Liver (tissue), 3 donors: ENCODE results near the gene TMUB1.

Source experiments
- CTCF ChIP-seq: fragments of 150-350 bp; IDR thresholded peaks from 2 replicates; pipeline ENCODE4 v1.5.1; 2017; ENCODE audit warnings: improper control_type of control experiment, low read depth, low read length; ENCODE audit not compliant: missing input control
- JUND ChIP-seq, 2 donors: IDR thresholded peaks; 2 replicates each; pipeline ENCODE4 v1.6.1; 2016; ENCODE audit warnings: antibody characterized with exemption in 2 of 2
- RAD21 ChIP-seq, 2 donors: IDR thresholded peaks; 2 replicates each; pipeline ENCODE4 v1.6.1; 2016; ENCODE audit warnings: antibody characterized with exemption in 2 of 2, mild to moderate bottlenecking in 2 of 2
- TAF1 ChIP-seq: conservative IDR thresholded peaks from 2 replicates; pipeline ENCODE4 v1.6.1; 2016; ENCODE audit warnings: antibody characterized with exemption, mild to moderate bottlenecking
- TF ChIP-seq, protein P1 (sequence below): IDR thresholded peaks from 2 replicates; pipeline ENCODE4 v1.6.1; 2016; ENCODE audit warnings: antibody characterized with exemption
- TF ChIP-seq, protein P2 (sequence below): IDR thresholded peaks from 2 replicates; pipeline ENCODE4 v1.6.1; 2016; ENCODE audit warnings: antibody characterized with exemption
- donor health status: healthy.
- donor health status: healthy.

- TF ChIP-seq, protein P1, sequence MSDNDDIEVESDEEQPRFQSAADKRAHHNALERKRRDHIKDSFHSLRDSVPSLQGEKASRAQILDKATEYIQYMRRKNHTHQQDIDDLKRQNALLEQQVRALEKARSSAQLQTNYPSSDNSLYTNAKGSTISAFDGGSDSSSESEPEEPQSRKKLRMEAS = no peak
- TF ChIP-seq RAD21 (IDR thresholded peaks at IDR 0.05) = no peak
- TF ChIP-seq CTCF = no peak
- TF ChIP-seq TAF1 = no peak
- no peak for TF ChIP-seq JUND (IDR thresholded peaks at IDR 0.05)
- TF ChIP-seq, protein P2, sequence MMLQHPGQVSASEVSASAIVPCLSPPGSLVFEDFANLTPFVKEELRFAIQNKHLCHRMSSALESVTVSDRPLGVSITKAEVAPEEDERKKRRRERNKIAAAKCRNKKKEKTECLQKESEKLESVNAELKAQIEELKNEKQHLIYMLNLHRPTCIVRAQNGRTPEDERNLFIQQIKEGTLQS = no peak
These were observed 26.1 kb upstream of the TMUB1 start for GRCh38 chr7:151109094-151110048.
